ENCODE measurements around the gene HIBCH.
A peak's percentile ranks its signal among the peaks of the same experiment; 100 is the strongest.

Gene HIBCH

GRCh38 chr2:190354003-190354690 is 34.5 kb upstream of the HIBCH start:
- H3K27ac ChIP-seq = no peak overlapping the region
- DNase-seq = peak; percentile 71
- H3K4me3 ChIP-seq (ENCODE audit: low read depth, low read length) = no peak overlapping the region
- H3K27me3 ChIP-seq (ENCODE audit: insufficient read depth, low read depth, severe bottlenecking) = no peaks in the 10 kb centered on the region
- TF ChIP-seq CTCF (IDR thresholded peaks at IDR 0.05; ENCODE audit: low read depth, low read length) = no peak
- no peaks in the 10 kb centered on the region for H3K36me3 ChIP-seq
- no peaks in the 10 kb centered on the region for H3K9me3 ChIP-seq (ENCODE audit: severe bottlenecking)

GRCh38 chr2:190353537-190353899 is 33.9 kb upstream of the HIBCH start:
- Histone ChIP-seq H3K4me3 (ENCODE audit: low read depth, low read length) (no peak overlapping the region), H3K27me3 (ENCODE audit: insufficient read depth, low read depth, severe bottlenecking) (no peaks in the 10 kb centered on the region), H3K36me3 (no peaks in the 10 kb centered on the region), H3K9me3 (ENCODE audit: severe bottlenecking) (no peaks in the 10 kb centered on the region), H3K27ac (no peak overlapping the region)
- no peak for DNase-seq
- no peak for TF ChIP-seq CTCF (IDR thresholded peaks at IDR 0.05; ENCODE audit: low read depth, low read length)

GRCh38 chr2:190352668-190353536 is 33.3 kb upstream of the HIBCH start:
- Histone ChIP-seq H3K27ac (no peak overlapping the region), H3K9me3 (ENCODE audit: severe bottlenecking) (no peaks in the 10 kb centered on the region), H3K4me3 (ENCODE audit: low read depth, low read length) (no peak overlapping the region), H3K27me3 (ENCODE audit: insufficient read depth, low read depth, severe bottlenecking) (no peaks in the 10 kb centered on the region), H3K36me3 (no peaks in the 10 kb centered on the region)
- no peak for TF ChIP-seq CTCF (IDR thresholded peaks at IDR 0.05; ENCODE audit: low read depth, low read length)
- DNase-seq = no peak

- H3K27me3 ChIP-seq (ENCODE audit: insufficient read depth, low read depth, severe bottlenecking) = no peaks in the 10 kb centered on the region
- no peak for TF ChIP-seq CTCF (IDR thresholded peaks at IDR 0.05; ENCODE audit: low read depth, low read length)
- DNase-seq = no peak
- no peak overlapping the region for H3K4me3 ChIP-seq (ENCODE audit: low read depth, low read length)
- H3K9me3 ChIP-seq (ENCODE audit: severe bottlenecking) = no peaks in the 10 kb centered on the region
- no peak overlapping the region for H3K27ac ChIP-seq
- H3K36me3 ChIP-seq = no peaks in the 10 kb centered on the region
Measured at GRCh38 chr2:190351955-190352354, 32.3 kb upstream of the HIBCH start.

- Histone ChIP-seq H3K27ac (no peak overlapping the region), H3K9me3 (ENCODE audit: severe bottlenecking) (no peaks in the 10 kb centered on the region), H3K27me3 (ENCODE audit: insufficient read depth, low read depth, severe bottlenecking) (no peaks in the 10 kb centered on the region), H3K36me3 (no peaks in the 10 kb centered on the region), H3K4me3 (ENCODE audit: low read depth, low read length) (no peak overlapping the region)
- no peak for DNase-seq
- TF ChIP-seq CTCF (IDR thresholded peaks at IDR 0.05; ENCODE audit: low read depth, low read length) = no peak
Measured at GRCh38 chr2:190350371-190350770, 30.7 kb upstream of the HIBCH start.

Data from WERI-Rb-1 (cell line).